SK-N-MC (cell line): ENCODE data around the gene ELOVL6.

Source experiments
- EZH2 ChIP-seq: fragments of 200-600 bp; sonication (generic); IDR thresholded peaks from one replicate; pipeline ENCODE4 v1.6.1; 2017; ENCODE audit warnings: antibody characterized with exemption
- FOXP2 ChIP-seq: optimal IDR thresholded peaks from 2 replicates; pipeline ENCODE3; 2011; ENCODE audit warnings: mild to moderate bottlenecking, moderate library complexity; ENCODE audit not compliant: insufficient read depth; ENCODE audit errors: extremely low read length, control extremely low read depth
- POLR2AphosphoS5 ChIP-seq: IDR thresholded peaks from 2 replicates; pipeline ENCODE4 v1.6.1; 2012; ENCODE audit warnings: mild to moderate bottlenecking, low read depth, low read length, borderline replicate concordance

GRCh38 chr4:110139111-110139510, 59.3 kb downstream of the ELOVL6 start:
- TF ChIP-seq POLR2AphosphoS5 (no peak), EZH2 (no peak), FOXP2 (no peak)
